Lower leg skin (tissue), 3 donors: Measurements from ENCODE around the gene FLT1.

Source experiments
- POLR2A ChIP-seq, 2 donors: fragments of 450-650 bp; IDR thresholded peaks; one replicate each; pipeline ENCODE4 v1.6.1; 2016 to 2017; ENCODE audit warnings: antibody characterized with exemption in 2 of 2, mild to moderate bottlenecking in 1 of 2, moderate library complexity in 1 of 2
- TF ChIP-seq, protein P1 (sequence below), 3 donors: fragments of 450-650 bp; IDR thresholded peaks; one replicate each; pipeline ENCODE4 v1.5.1; 2016; ENCODE audit warnings: antibody characterized with exemption in 3 of 3, mild to moderate bottlenecking in 3 of 3, moderate library complexity in 2 of 3

GRCh38 chr13:28338742-28339141 is 156.2 kb downstream of the FLT1 start:
- TF ChIP-seq, protein P1, sequence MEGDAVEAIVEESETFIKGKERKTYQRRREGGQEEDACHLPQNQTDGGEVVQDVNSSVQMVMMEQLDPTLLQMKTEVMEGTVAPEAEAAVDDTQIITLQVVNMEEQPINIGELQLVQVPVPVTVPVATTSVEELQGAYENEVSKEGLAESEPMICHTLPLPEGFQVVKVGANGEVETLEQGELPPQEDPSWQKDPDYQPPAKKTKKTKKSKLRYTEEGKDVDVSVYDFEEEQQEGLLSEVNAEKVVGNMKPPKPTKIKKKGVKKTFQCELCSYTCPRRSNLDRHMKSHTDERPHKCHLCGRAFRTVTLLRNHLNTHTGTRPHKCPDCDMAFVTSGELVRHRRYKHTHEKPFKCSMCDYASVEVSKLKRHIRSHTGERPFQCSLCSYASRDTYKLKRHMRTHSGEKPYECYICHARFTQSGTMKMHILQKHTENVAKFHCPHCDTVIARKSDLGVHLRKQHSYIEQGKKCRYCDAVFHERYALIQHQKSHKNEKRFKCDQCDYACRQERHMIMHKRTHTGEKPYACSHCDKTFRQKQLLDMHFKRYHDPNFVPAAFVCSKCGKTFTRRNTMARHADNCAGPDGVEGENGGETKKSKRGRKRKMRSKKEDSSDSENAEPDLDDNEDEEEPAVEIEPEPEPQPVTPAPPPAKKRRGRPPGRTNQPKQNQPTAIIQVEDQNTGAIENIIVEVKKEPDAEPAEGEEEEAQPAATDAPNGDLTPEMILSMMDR (IDR thresholded peaks at IDR 0.05) = no peak
- TF ChIP-seq POLR2A (IDR thresholded peaks at IDR 0.05) = no peak
